CD1c-positive myeloid dendritic cell (primary cell): ENCODE results near the gene RPS19BP1.

Source experiments
- DNase-seq: peaks from one replicate; pipeline ENCODE4 v3.0.0-alpha.2; 2016; ENCODE audit errors: extremely low spot score

RPS19BP1 gene

GRCh38 chr22:39490135-39490798 is 42.3 kb downstream of the RPS19BP1 start:
- DNase-seq: peak; percentile 78

GRCh38 chr22:39489094-39490068 is 43.2 kb downstream of the RPS19BP1 start:
- DNase-seq: no peak

GRCh38 chr22:39488563-39489083 is 43.9 kb downstream of the RPS19BP1 start:
- no peak for DNase-seq

- DNase-seq: no peak
These were observed 44.6 kb downstream of the RPS19BP1 start for GRCh38 chr22:39487826-39488520.

GRCh38 chr22:39486951-39487825 is 45.4 kb downstream of the RPS19BP1 start:
- DNase-seq: no peak

- no peak for DNase-seq
These were observed 49.8 kb downstream of the RPS19BP1 start for GRCh38 chr22:39482768-39483167.

GRCh38 chr22:39481595-39481994 is 51.0 kb downstream of the RPS19BP1 start:
- no peak for DNase-seq

GRCh38 chr22:39481054-39481453 is 51.5 kb downstream of the RPS19BP1 start:
- DNase-seq: no peak

GRCh38 chr22:39480557-39480956 is 52.0 kb downstream of the RPS19BP1 start:
- no peak for DNase-seq

GRCh38 chr22:39479254-39479653 is 53.3 kb downstream of the RPS19BP1 start:
- DNase-seq: no peak
